Activated naive CD8-positive, alpha-beta T cell treated with anti-CD3 and anti-CD28 coated beads for 36 hours (primary cell): ENCODE measurements around the gene CLMN. TPM values are rescaled to one million over a fixed set of nuclear protein-coding genes. Genes with fewer than 3 reads are reported as not detected.
"Not testable (repeated sequence)": the region's sequence is repeated elsewhere in the genome, so short reads cannot be mapped to it uniquely, and the experiment has no call there.

Experiments
- DNase-seq: peaks from one replicate; pipeline ENCODE4 v3.0.0; 2021
- H3K27ac Mint-ChIP-seq: one replicate; pipeline ENCODE4 v1.8.0; 2022; ENCODE audit warnings: mild to moderate bottlenecking, moderate library complexity, mixed read lengths
- H3K27me3 Mint-ChIP-seq: one replicate; pipeline ENCODE4 v1.8.0; 2022; ENCODE audit warnings: mild to moderate bottlenecking, mixed read lengths
- H3K36me3 Mint-ChIP-seq: one replicate; pipeline ENCODE4 v1.8.0; 2021; ENCODE audit warnings: mild to moderate bottlenecking, mixed read lengths
- H3K4me1 Mint-ChIP-seq: one replicate; pipeline ENCODE4 v1.8.0; 2021; ENCODE audit warnings: mixed read lengths
- H3K4me3 Mint-ChIP-seq: one replicate; pipeline ENCODE4 v1.8.0; 2022; ENCODE audit warnings: mild to moderate bottlenecking, moderate library complexity, mixed read lengths
- H3K9me3 Mint-ChIP-seq: one replicate; pipeline ENCODE4 v1.8.0; 2022; ENCODE audit warnings: mixed read lengths
- total RNA-seq, 2 experiments: library from RNA; stranded (reverse); gene quantifications; one replicate each; pipeline ENCODE4 v1.2.3, GENCODE V29; 2021

The CLMN gene
- total RNA-seq, 2 experiments from 2014 or later = 0.66 to 0.91 TPM

DNA sequence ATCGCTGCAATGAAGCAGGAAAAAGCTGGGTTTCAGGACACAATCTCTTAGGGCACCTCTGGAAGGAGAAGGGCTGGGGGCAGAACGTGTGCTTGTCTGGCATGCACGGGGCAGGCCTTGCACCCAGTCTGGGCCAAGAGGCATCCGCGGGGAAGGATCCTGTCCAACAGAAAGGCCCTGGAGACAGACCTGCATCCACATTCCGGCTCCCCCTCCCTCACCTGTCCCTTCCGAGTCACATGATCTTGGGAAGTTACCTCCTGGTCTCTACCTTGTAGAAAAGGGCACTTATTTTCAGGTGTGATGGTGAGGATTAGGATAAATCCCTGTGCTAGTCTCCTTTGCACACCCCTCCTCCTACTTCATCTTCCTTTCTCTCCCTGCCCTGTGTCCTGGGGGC, 25.4 kb downstream of the CLMN start:
- Mint-ChIP-seq H3K4me3 (no peak overlapping the region), H3K9me3 (peaks cover 4% of the 10 kb centered on the region), H3K27me3 (peaks cover 14% of the 10 kb centered on the region), H3K4me1 (peaks cover 4% of the 10 kb centered on the region), H3K36me3 (peaks cover 3% of the 10 kb centered on the region), H3K27ac (no peak overlapping the region)
- DNase-seq = no peak

DNA sequence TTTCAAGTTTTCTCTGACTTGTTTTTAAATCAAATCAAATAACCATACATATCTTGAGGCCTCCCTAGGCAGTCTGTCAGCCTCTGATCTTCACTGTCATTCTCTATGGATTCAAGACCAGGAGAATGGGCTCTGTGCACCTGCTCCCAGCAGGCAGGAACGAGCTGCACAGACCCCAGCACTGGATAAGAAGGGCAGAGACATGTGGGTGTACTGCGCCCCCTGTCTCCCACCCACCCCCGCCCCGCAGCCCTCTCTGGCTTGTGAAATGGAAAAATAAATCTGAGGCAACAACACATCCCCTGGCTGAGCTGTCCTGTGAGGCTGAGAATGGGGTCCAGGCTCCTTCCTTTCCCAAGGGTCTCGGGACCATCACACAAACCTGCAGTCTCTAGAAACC, 26.3 kb downstream of the CLMN start:
- H3K4me1 Mint-ChIP-seq = peaks cover 4% of the 10 kb centered on the region
- no peak overlapping the region for H3K4me3 Mint-ChIP-seq
- H3K36me3 Mint-ChIP-seq = peaks cover 3% of the 10 kb centered on the region
- DNase-seq = no peak
- H3K27me3 Mint-ChIP-seq = peaks cover 20% of the 10 kb centered on the region
- no peak overlapping the region for H3K27ac Mint-ChIP-seq
- peaks cover 4% of the 10 kb centered on the region for H3K9me3 Mint-ChIP-seq

GRCh38 chr14:95292660-95293425, 26.9 kb downstream of the CLMN start:
- peaks cover 4% of the 10 kb centered on the region for H3K9me3 Mint-ChIP-seq
- H3K4me3 Mint-ChIP-seq = no peak overlapping the region
- DNase-seq = no peak
- H3K27me3 Mint-ChIP-seq = peaks cover 20% of the 10 kb centered on the region
- H3K36me3 Mint-ChIP-seq = peaks cover 3% of the 10 kb centered on the region
- H3K27ac Mint-ChIP-seq = no peak overlapping the region
- peaks cover 4% of the 10 kb centered on the region for H3K4me1 Mint-ChIP-seq

DNA sequence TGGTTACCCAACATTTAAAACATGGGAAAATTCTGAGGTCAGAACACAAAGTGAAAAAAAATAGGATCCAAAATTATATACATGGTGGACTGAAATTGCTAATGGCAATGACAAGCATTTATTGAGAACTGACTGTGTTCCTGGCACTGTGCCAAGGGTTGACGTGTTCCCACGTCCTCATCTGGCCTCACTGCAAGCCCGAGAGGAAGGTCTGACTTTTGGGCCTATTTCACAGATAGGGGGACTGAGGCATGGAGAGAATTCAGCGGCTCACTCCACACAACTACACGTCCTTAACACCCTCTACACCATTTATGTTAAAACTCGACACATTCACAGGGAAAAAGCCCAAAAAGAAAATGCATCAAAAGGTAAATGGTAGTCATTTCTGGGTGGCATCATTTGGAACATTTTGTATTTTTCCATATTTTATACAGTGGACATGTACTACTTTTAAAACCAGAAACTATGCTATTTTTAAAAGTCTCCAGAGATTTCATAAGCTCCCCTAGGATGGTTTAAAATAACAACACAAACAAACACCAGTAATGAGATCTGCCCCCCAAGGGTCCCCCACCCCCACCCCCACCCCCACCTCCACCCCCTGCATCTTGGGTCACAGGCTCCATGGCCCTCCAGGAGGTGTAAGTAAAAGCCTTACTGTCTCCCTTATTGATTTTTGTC, 27.7 kb downstream of the CLMN start:
- peaks cover 20% of the 10 kb centered on the region for H3K27me3 Mint-ChIP-seq
- H3K9me3 Mint-ChIP-seq = peaks cover 4% of the 10 kb centered on the region
- H3K4me3 Mint-ChIP-seq = no peak overlapping the region
- no peak overlapping the region for H3K27ac Mint-ChIP-seq
- DNase-seq = no peak
- peaks cover 3% of the 10 kb centered on the region for H3K36me3 Mint-ChIP-seq
- peaks cover 4% of the 10 kb centered on the region for H3K4me1 Mint-ChIP-seq

GRCh38 chr14:95290871-95291431, 28.8 kb downstream of the CLMN start:
- H3K4me3 Mint-ChIP-seq = no peak overlapping the region
- H3K9me3 Mint-ChIP-seq = peaks cover 2% of the 10 kb centered on the region
- H3K27me3 Mint-ChIP-seq = peaks cover 20% of the 10 kb centered on the region
- H3K36me3 Mint-ChIP-seq = peaks cover 3% of the 10 kb centered on the region
- H3K4me1 Mint-ChIP-seq = peaks cover 4% of the 10 kb centered on the region
- H3K27ac Mint-ChIP-seq = no peak overlapping the region
- no peak for DNase-seq

DNA sequence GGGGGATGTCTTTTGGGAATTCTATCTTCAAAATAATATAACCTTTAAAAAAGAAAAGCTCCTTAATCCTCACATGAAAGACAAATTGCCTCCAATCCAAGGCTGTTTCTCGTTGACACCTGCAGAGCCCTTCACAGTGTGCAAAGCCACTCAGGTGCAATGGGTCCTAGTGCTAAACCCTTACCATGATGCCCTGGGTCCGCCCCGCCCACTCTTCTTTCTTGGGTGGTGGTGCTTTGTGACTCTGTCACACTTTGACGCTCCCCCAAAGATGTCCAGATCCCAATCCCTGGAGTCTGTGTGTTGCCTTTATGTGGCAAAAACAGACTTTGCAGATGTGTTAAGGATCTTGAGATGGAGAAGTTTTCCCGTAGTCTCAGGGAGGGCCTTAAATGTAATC, 29.7 kb downstream of the CLMN start:
- Mint-ChIP-seq H3K9me3 (no peaks in the 10 kb centered on the region), H3K27ac (no peak overlapping the region), H3K4me1 (peaks cover 4% of the 10 kb centered on the region), H3K4me3 (no peak overlapping the region), H3K36me3 (no peaks in the 10 kb centered on the region), H3K27me3 (peaks cover 20% of the 10 kb centered on the region)
- no peak for DNase-seq

GRCh38 chr14:95289323-95290010, 30.2 kb downstream of the CLMN start:
- H3K36me3 Mint-ChIP-seq = no peaks in the 10 kb centered on the region
- peaks cover 20% of the 10 kb centered on the region for H3K27me3 Mint-ChIP-seq
- no peak overlapping the region for H3K27ac Mint-ChIP-seq
- H3K4me1 Mint-ChIP-seq = peaks cover 4% of the 10 kb centered on the region
- no peaks in the 10 kb centered on the region for H3K9me3 Mint-ChIP-seq
- DNase-seq = no peak
- no peak overlapping the region for H3K4me3 Mint-ChIP-seq

GRCh38 chr14:95288672-95289322, 30.9 kb downstream of the CLMN start:
- H3K27ac Mint-ChIP-seq = no peak overlapping the region
- H3K4me3 Mint-ChIP-seq = no peak overlapping the region
- H3K36me3 Mint-ChIP-seq = no peaks in the 10 kb centered on the region
- H3K9me3 Mint-ChIP-seq = no peaks in the 10 kb centered on the region
- peaks cover 4% of the 10 kb centered on the region for H3K4me1 Mint-ChIP-seq
- DNase-seq = no peak
- peaks cover 20% of the 10 kb centered on the region for H3K27me3 Mint-ChIP-seq

DNA sequence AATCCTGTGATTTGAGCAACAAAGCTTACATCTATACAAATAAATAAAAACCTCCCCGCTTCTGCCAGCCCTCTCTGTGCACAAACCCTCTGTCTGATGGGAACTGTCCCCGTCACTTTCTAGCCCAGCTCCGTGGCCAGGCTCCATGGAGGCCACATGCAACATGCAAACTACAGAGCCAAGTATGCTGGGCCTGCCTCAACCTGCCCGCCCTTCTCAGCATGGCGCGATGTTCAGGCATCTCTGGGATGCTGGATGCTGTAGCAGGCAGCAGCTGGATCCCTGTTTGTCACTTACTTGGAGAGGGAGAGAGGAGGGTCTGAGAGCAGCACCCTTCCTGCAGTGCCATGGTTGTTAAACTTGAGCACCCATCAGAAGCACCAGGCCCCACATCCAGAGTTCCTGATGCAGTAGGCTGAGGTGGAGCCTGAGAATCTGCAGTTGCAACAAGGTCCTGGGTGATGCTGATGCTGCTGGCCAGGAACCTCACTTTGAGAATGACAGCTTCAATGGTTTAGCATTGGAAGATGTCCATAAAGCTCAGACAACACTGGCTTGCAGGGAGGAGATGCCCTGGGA, 32.4 kb downstream of the CLMN start:
- H3K9me3 Mint-ChIP-seq = no peaks in the 10 kb centered on the region
- H3K4me3 Mint-ChIP-seq = no peak overlapping the region
- H3K36me3 Mint-ChIP-seq = no peaks in the 10 kb centered on the region
- no peak for DNase-seq
- H3K4me1 Mint-ChIP-seq = peaks cover 6% of the 10 kb centered on the region
- H3K27me3 Mint-ChIP-seq = peaks cover 15% of the 10 kb centered on the region
- H3K27ac Mint-ChIP-seq = no peak overlapping the region

GRCh38 chr14:95286645-95287044, 33.1 kb downstream of the CLMN start:
- H3K27me3 Mint-ChIP-seq = peaks cover 15% of the 10 kb centered on the region
- H3K4me3 Mint-ChIP-seq = no peak overlapping the region
- H3K9me3 Mint-ChIP-seq = no peaks in the 10 kb centered on the region
- H3K4me1 Mint-ChIP-seq = peaks cover 6% of the 10 kb centered on the region
- DNase-seq = no peak
- H3K36me3 Mint-ChIP-seq = no peaks in the 10 kb centered on the region
- no peak overlapping the region for H3K27ac Mint-ChIP-seq

- Mint-ChIP-seq H3K27me3 (peaks cover 12% of the 10 kb centered on the region), H3K4me1 (peaks cover 2% of the 10 kb centered on the region), H3K27ac (no peak overlapping the region), H3K4me3 (no peak overlapping the region), H3K9me3 (no peaks in the 10 kb centered on the region), H3K36me3 (no peaks in the 10 kb centered on the region)
- no peak for DNase-seq
Observed at GRCh38 chr14:95285566-95285965, 34.1 kb downstream of the CLMN start.

GRCh38 chr14:95283802-95284201, 35.9 kb downstream of the CLMN start:
- DNase-seq, H3K9me3 Mint-ChIP-seq, H3K27ac Mint-ChIP-seq, H3K4me1 Mint-ChIP-seq, H3K4me3 Mint-ChIP-seq, H3K36me3 Mint-ChIP-seq, H3K27me3 Mint-ChIP-seq: not testable (repeated sequence)

DNA sequence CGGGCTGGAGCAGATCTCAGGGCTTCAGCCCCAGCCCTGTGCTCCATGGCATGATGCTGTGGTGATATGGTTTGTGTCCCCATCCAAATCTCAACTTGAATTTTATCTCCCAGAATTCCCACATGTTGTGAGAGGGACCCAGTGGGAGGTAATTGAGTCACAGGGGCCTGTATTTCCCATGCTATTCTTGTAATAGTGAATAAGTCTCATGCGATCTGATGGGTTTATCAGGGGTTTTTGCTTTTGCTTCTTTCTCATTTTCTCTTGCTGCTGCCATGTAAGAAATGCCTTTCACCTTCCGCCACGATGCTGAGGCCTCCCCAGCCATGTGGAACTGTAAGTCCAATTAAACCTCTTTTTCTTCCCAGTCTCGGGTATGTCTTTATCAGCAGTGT, 36.7 kb downstream of the CLMN start:
- H3K4me3 Mint-ChIP-seq, DNase-seq, H3K27me3 Mint-ChIP-seq, H3K36me3 Mint-ChIP-seq, H3K27ac Mint-ChIP-seq, H3K4me1 Mint-ChIP-seq, H3K9me3 Mint-ChIP-seq: not testable (repeated sequence)

- Mint-ChIP-seq H3K36me3 (no peaks in the 10 kb centered on the region), H3K4me1 (peaks cover 2% of the 10 kb centered on the region), H3K9me3 (no peaks in the 10 kb centered on the region), H3K27me3 (no peaks in the 10 kb centered on the region), H3K4me3 (no peak overlapping the region), H3K27ac (no peak overlapping the region)
- no peak for DNase-seq
Observed at GRCh38 chr14:95282354-95282985, 37.2 kb downstream of the CLMN start.
